HepG2 (cell line): ENCODE results near the gene SOX12. TPM values are rescaled to one million over a fixed set of nuclear protein-coding genes. Genes with fewer than 3 reads are reported as not detected.

Experiments
- ATM ChIP-seq: fragments of 450-650 bp; IDR thresholded peaks from 2 replicates; pipeline ENCODE4 v1.7.1; 2017; ENCODE audit warnings: mild to moderate bottlenecking, borderline replicate concordance
- CEBPG ChIP-seq: IDR thresholded peaks from 2 replicates; pipeline ENCODE4 v1.6.1; 2016
- E2F1 ChIP-seq: sonication (generic); formaldehyde crosslinking; IDR thresholded peaks from 2 replicates; pipeline ENCODE4 v1.5.0; 2020; ENCODE audit warnings: missing genetic modification reagents
- GLMP ChIP-seq: sonication (generic); formaldehyde crosslinking; IDR thresholded peaks from 2 replicates; pipeline ENCODE4 v1.9.0; 2021; ENCODE audit warnings: missing genetic modification reagents, mild to moderate bottlenecking, borderline replicate concordance
- HNF4G ChIP-seq, 2 experiments: sonication (generic) in 1 of 2; formaldehyde crosslinking in 1 of 2; IDR thresholded peaks; 2 replicates each; pipeline versions ENCODE4 v1.4.0 to v1.6.1; 2011 to 2020; ENCODE audit warnings: borderline replicate concordance in 2 of 2, low read depth in 2 of 2, mild to moderate bottlenecking in 2 of 2, low read length in 1 of 2, missing genetic modification reagents in 1 of 2, moderate library complexity in 1 of 2
- HOXD1 ChIP-seq: sonication (generic); formaldehyde crosslinking; IDR thresholded peaks from 2 replicates; pipeline ENCODE4 v1.5.0; 2020; ENCODE audit warnings: missing genetic modification reagents
- MZF1 ChIP-seq: sonication (generic); formaldehyde crosslinking; IDR thresholded peaks from 2 replicates; pipeline ENCODE4 v1.8.1; 2023; ENCODE audit warnings: mild to moderate bottlenecking, missing genetic modification reagents, borderline replicate concordance
- RFXANK ChIP-seq: IDR thresholded peaks from 2 replicates; pipeline ENCODE4 v1.6.1; 2016
- SIN3A ChIP-seq: IDR thresholded peaks from 2 replicates; pipeline ENCODE4 v1.6.1; 2011; ENCODE audit warnings: low read depth, mild to moderate bottlenecking, control low read depth, low read length, borderline replicate concordance
- SMAD1 ChIP-seq: sonication (generic); formaldehyde crosslinking; IDR thresholded peaks from 2 replicates; pipeline ENCODE4 v1.4.0; 2020; ENCODE audit warnings: missing genetic modification reagents, low read depth, mild to moderate bottlenecking, borderline replicate concordance
- SMARCC2 ChIP-seq: fragments of 450-650 bp; IDR thresholded peaks from 2 replicates; pipeline ENCODE4 v1.6.1; 2017; ENCODE audit warnings: antibody characterized with exemption, mild to moderate bottlenecking
- THYN1 ChIP-seq: sonication (generic); formaldehyde crosslinking; IDR thresholded peaks from 2 replicates; pipeline ENCODE4 v1.8.1; 2023; ENCODE audit warnings: low read depth, mild to moderate bottlenecking, moderate library complexity, missing genetic modification reagents, borderline replicate concordance
- TRIM22 ChIP-seq: fragments of 450-650 bp; IDR thresholded peaks from 2 replicates; pipeline ENCODE4 v1.6.1; 2017
- ZBTB3 ChIP-seq: sonication (generic); formaldehyde crosslinking; IDR thresholded peaks from 2 replicates; pipeline ENCODE4 v1.4.0; 2020; ENCODE audit warnings: low read depth, mild to moderate bottlenecking, moderate library complexity, missing genetic modification reagents, borderline replicate concordance
- ZHX1 ChIP-seq: sonication (generic); formaldehyde crosslinking; IDR thresholded peaks from 2 replicates; pipeline ENCODE4 v1.8.1; 2022; ENCODE audit warnings: low read depth, mild to moderate bottlenecking, missing genetic modification reagents
- ZNF362 ChIP-seq: sonication (generic); formaldehyde crosslinking; IDR thresholded peaks from 2 replicates; pipeline ENCODE4 v1.4.0; 2020; ENCODE audit warnings: missing genetic modification reagents, mild to moderate bottlenecking, borderline replicate concordance
- ZNF432 ChIP-seq: sonication (generic); formaldehyde crosslinking; IDR thresholded peaks from 2 replicates; pipeline ENCODE4 v1.5.0; 2020; ENCODE audit warnings: missing genetic modification reagents, mild to moderate bottlenecking, borderline replicate concordance
- ZNF549 ChIP-seq: sonication (generic); formaldehyde crosslinking; IDR thresholded peaks from 2 replicates; pipeline ENCODE4 v1.5.0; 2020; ENCODE audit warnings: missing genetic modification reagents
- polyA plus RNA-seq, 8 experiments: library from polyadenylated mRNA; depleted of rRNA in 3 of 8; stranded (reverse) in 7 of 8; unstranded in 1 of 8; fragments of >200 nt; fragmentation: Illumina TruSeq in 4 of 8; extraction: Trizol in 4 of 8; gene quantifications; 2 replicates each; pipeline versions ENCODE4 v1.2.1 to v1.2.3, GENCODE V29; 2011 to 2016; ENCODE audit warnings: low read depth in 4 of 8, missing spikeins in 1 of 8, mixed read lengths in 1 of 8; ENCODE audit not compliant: insufficient read depth in 1 of 8
- total RNA-seq, 5 experiments: library from RNA; depleted of rRNA; stranded (reverse); fragments of >200 nt; fragmentation: Illumina TruSeq; extraction: Trizol; gene quantifications; 2 replicates each; pipeline ENCODE4 v1.2.3, GENCODE V29; 2016; ENCODE audit warnings: low read depth in 1 of 5

The SOX12 gene
- total and polyA plus RNA-seq, 2 of the 13 experiments (the other 11 are each of a cell fraction or from before 2014, with no cell fraction given), result 10.0 to 18.7 TPM

- TF ChIP-seq ZHX1, result peak; percentile 45
- peak; percentile 92 for TF ChIP-seq SMAD1 (CRISPR knock-in tag)
- peak; percentile 56; the same call in 1 of the 2 replicates for TF ChIP-seq HNF4G (IDR thresholded peaks at IDR 0.05; ENCODE audit: borderline replicate concordance, low read depth, low read length)
- peak; percentile 85 for TF ChIP-seq HNF4G (CRISPR knock-in tag; IDR thresholded peaks at IDR 0.05; ENCODE audit: borderline replicate concordance, low read depth)
- TF ChIP-seq ZNF432 (CRISPR knock-in tag), result no peak
- peak; percentile 98 for TF ChIP-seq CEBPG (CRISPR knock-in tag)
- peak; percentile 88 for TF ChIP-seq ZBTB3
- TF ChIP-seq MZF1, result peak; percentile 43; the same call in 1 of the 2 replicates
- peak; percentile 98 for TF ChIP-seq E2F1
- TF ChIP-seq RFXANK (CRISPR knock-in tag), result peak; percentile 97
- TF ChIP-seq ATM, result no peak
- TF ChIP-seq TRIM22, result no peak
- no peak for TF ChIP-seq ZNF549
- TF ChIP-seq SIN3A, result peak; percentile 75; the same call in 1 of the 2 replicates
- TF ChIP-seq HOXD1, result peak; percentile 94
- TF ChIP-seq GLMP (CRISPR knock-in tag), result no peak
- no peak; the same call in 1 of the 2 replicates for TF ChIP-seq THYN1 (CRISPR knock-in tag)
- no peak for TF ChIP-seq SMARCC2
- TF ChIP-seq ZNF362 (CRISPR knock-in tag), result peak; percentile 100
Measured at GRCh38 chr20:297098-297924, 28.0 kb upstream of the SOX12 start, which contains the start of gene ZCCHC3 (continued).
